Prostate gland (tissue), 2 donors: ENCODE data around the gene SERHL2.

Experiments used
- POLR2A ChIP-seq: fragments of 450-650 bp; IDR thresholded peaks from one replicate; pipeline ENCODE4 v1.6.1; 2016; ENCODE audit warnings: antibody characterized with exemption, mild to moderate bottlenecking
- TF ChIP-seq, protein P1 (sequence below), 4 experiments: fragments of 200-600 bp in 2 of 4; fragments of 450-650 bp in 2 of 4; sonication (generic) in 2 of 4; IDR thresholded peaks; 1 replicate in 3 of 4; 2 replicates in 1 of 4; pipeline ENCODE4 v1.5.1; 2016 to 2019; ENCODE audit warnings: antibody characterized with exemption in 4 of 4, mild to moderate bottlenecking in 2 of 4, moderate library complexity in 2 of 4

DNA sequence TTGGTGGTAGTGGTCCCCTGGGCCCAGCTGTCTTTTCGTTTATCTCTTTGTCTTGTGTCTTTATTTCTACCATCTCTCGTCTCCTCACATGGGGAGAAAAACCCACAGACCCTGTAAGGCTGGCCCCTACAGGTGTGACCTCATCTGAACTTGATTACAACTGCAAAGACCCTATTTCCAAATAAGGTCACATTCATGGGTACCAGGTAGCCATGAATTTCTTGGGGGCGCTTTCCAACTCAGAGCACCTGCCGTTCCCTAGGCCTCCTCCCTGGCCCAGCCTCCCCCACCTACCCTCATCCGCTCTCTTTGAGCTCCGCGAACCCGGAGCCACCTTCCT, 20.1 kb upstream of the SERHL2 start:
- TF ChIP-seq, protein P1, sequence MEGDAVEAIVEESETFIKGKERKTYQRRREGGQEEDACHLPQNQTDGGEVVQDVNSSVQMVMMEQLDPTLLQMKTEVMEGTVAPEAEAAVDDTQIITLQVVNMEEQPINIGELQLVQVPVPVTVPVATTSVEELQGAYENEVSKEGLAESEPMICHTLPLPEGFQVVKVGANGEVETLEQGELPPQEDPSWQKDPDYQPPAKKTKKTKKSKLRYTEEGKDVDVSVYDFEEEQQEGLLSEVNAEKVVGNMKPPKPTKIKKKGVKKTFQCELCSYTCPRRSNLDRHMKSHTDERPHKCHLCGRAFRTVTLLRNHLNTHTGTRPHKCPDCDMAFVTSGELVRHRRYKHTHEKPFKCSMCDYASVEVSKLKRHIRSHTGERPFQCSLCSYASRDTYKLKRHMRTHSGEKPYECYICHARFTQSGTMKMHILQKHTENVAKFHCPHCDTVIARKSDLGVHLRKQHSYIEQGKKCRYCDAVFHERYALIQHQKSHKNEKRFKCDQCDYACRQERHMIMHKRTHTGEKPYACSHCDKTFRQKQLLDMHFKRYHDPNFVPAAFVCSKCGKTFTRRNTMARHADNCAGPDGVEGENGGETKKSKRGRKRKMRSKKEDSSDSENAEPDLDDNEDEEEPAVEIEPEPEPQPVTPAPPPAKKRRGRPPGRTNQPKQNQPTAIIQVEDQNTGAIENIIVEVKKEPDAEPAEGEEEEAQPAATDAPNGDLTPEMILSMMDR (IDR thresholded peaks at IDR 0.05): no peak
- no peak for TF ChIP-seq POLR2A
